Transverse colon (tissue), 4 donors: ENCODE data around the gene RUBCN.

Source experiments
- CTCF ChIP-seq, 5 experiments: fragments of 200-600 bp in 3 of 5; fragments of 450-650 bp in 2 of 5; sonication (generic) in 3 of 5; IDR thresholded peaks; 1 replicate in 2 of 5; 2 replicates in 3 of 5; pipeline ENCODE4 v1.5.1; 2016 to 2017; ENCODE audit warnings: antibody characterized with exemption in 5 of 5, inconsistent platforms in 3 of 5, mild to moderate bottlenecking in 2 of 5, moderate library complexity in 1 of 5
- EP300 ChIP-seq: sonication (generic); formaldehyde crosslinking; IDR thresholded peaks from one replicate; pipeline ENCODE4 v1.6.1; 2017; ENCODE audit warnings: antibody characterized with exemption, low read depth
- POLR2A ChIP-seq: fragments of 450-650 bp; IDR thresholded peaks from one replicate; pipeline ENCODE4 v1.6.1; 2016; ENCODE audit warnings: antibody characterized with exemption, mild to moderate bottlenecking, moderate library complexity
- POLR2AphosphoS5 ChIP-seq, 3 donors: sonication (generic); formaldehyde crosslinking; IDR thresholded peaks; one replicate each; pipeline ENCODE4 v1.6.1; 2016; ENCODE audit warnings: antibody characterized with exemption in 3 of 3

GRCh38 chr3:197746209-197746608 is 9.5 kb upstream of the RUBCN start:
- TF ChIP-seq CTCF (IDR thresholded peaks at IDR 0.05) (no peak), EP300 (no peak), POLR2A (no peak), POLR2AphosphoS5 (IDR thresholded peaks at IDR 0.05) (no peak)
